Measurements from ENCODE around the gene ZNF32.

ZNF32 gene

DNA sequence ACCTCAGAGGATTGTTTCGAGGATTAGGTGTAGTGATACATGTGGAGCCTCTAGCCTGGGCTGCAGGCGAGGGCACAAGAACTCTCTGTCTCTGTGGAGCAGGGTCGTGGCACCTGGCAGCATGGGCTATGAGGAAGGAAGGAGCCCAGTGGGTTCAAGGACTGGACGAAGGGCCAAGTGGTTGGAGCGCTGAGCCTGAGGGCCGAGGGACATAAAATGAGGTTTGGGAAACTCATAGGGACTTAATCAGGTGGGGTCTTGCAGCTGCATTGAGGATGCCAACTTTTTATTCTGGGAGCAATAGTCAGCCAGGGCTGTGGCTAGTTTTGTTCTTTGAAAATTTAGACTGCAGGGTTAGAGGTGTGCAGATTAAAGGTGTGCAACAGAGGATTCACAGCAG is 33.0 kb upstream of the ZNF32 start:
- H3K36me3 ChIP-seq (ENCODE audit: control insufficient read depth in 1 of 2, insufficient read depth in 2 of 2, low read length in 2 of 2), result no peaks in the 10 kb centered on the region
- H3K27ac ChIP-seq (ENCODE audit: low read depth, low read length), result no peak overlapping the region
- no peak overlapping the region for H3K4me3 ChIP-seq (ENCODE audit: low read depth in 1 of 2, low read length in 2 of 2)
- H3K9me3 ChIP-seq (ENCODE audit: control insufficient read depth in 1 of 2, low read length in 2 of 2), result no peaks in the 10 kb centered on the region
- peaks cover 0 to 7% of the 10 kb centered on the region in 2 donors for H3K4me1 ChIP-seq (ENCODE audit: control insufficient read depth in 1 of 2, insufficient read depth in 2 of 2, low read length in 2 of 2)
- no peak overlapping the region for H3K9ac ChIP-seq (ENCODE audit: low read depth in 1 of 2, low read length in 2 of 2)
- H3K27me3 ChIP-seq (ENCODE audit: control insufficient read depth in 1 of 2, insufficient read depth in 2 of 2, low read length in 2 of 2), result peaks cover 0 to 7% of the 10 kb centered on the region in 2 donors

GRCh38 chr10:43681220-43681619 is 32.5 kb upstream of the ZNF32 start:
- no peaks in the 10 kb centered on the region for H3K36me3 ChIP-seq (ENCODE audit: control insufficient read depth in 1 of 2, insufficient read depth in 2 of 2, low read length in 2 of 2)
- H3K9ac ChIP-seq (ENCODE audit: low read depth in 1 of 2, low read length in 2 of 2), result no peak overlapping the region
- H3K4me3 ChIP-seq (ENCODE audit: low read depth in 1 of 2, low read length in 2 of 2), result no peak overlapping the region
- H3K27ac ChIP-seq (ENCODE audit: low read depth, low read length), result no peak overlapping the region
- no peaks in the 10 kb centered on the region for H3K9me3 ChIP-seq (ENCODE audit: control insufficient read depth in 1 of 2, low read length in 2 of 2)
- peaks cover 0 to 7% of the 10 kb centered on the region in 2 donors for H3K27me3 ChIP-seq (ENCODE audit: control insufficient read depth in 1 of 2, insufficient read depth in 2 of 2, low read length in 2 of 2)
- peaks cover 0 to 7% of the 10 kb centered on the region in 2 donors for H3K4me1 ChIP-seq (ENCODE audit: control insufficient read depth in 1 of 2, insufficient read depth in 2 of 2, low read length in 2 of 2)

- Histone ChIP-seq H3K27me3 (ENCODE audit: control insufficient read depth in 1 of 2, insufficient read depth in 2 of 2, low read length in 2 of 2) (peaks cover 0 to 7% of the 10 kb centered on the region in 2 donors), H3K36me3 (ENCODE audit: control insufficient read depth in 1 of 2, insufficient read depth in 2 of 2, low read length in 2 of 2) (no peaks in the 10 kb centered on the region), H3K4me1 (ENCODE audit: control insufficient read depth in 1 of 2, insufficient read depth in 2 of 2, low read length in 2 of 2) (peaks cover 0 to 7% of the 10 kb centered on the region in 2 donors), H3K27ac (ENCODE audit: low read depth, low read length) (no peak overlapping the region), H3K4me3 (ENCODE audit: low read depth in 1 of 2, low read length in 2 of 2) (no peak overlapping the region), H3K9me3 (ENCODE audit: control insufficient read depth in 1 of 2, low read length in 2 of 2) (no peaks in the 10 kb centered on the region), H3K9ac (ENCODE audit: low read depth in 1 of 2, low read length in 2 of 2) (no peak overlapping the region)
Measured at GRCh38 chr10:43680035-43680434, 31.4 kb upstream of the ZNF32 start.

- peaks cover 0 to 7% of the 10 kb centered on the region in 2 donors for H3K4me1 ChIP-seq (ENCODE audit: control insufficient read depth in 1 of 2, insufficient read depth in 2 of 2, low read length in 2 of 2)
- H3K27me3 ChIP-seq (ENCODE audit: control insufficient read depth in 1 of 2, insufficient read depth in 2 of 2, low read length in 2 of 2), result peaks cover 0 to 7% of the 10 kb centered on the region in 2 donors
- H3K9me3 ChIP-seq (ENCODE audit: control insufficient read depth in 1 of 2, low read length in 2 of 2), result no peaks in the 10 kb centered on the region
- no peak overlapping the region for H3K27ac ChIP-seq (ENCODE audit: low read depth, low read length)
- H3K4me3 ChIP-seq (ENCODE audit: low read depth in 1 of 2, low read length in 2 of 2), result no peak overlapping the region
- no peak overlapping the region for H3K9ac ChIP-seq (ENCODE audit: low read depth in 1 of 2, low read length in 2 of 2)
- no peaks in the 10 kb centered on the region for H3K36me3 ChIP-seq (ENCODE audit: control insufficient read depth in 1 of 2, insufficient read depth in 2 of 2, low read length in 2 of 2)
Measured at GRCh38 chr10:43679509-43679908, 30.8 kb upstream of the ZNF32 start.

DNA sequence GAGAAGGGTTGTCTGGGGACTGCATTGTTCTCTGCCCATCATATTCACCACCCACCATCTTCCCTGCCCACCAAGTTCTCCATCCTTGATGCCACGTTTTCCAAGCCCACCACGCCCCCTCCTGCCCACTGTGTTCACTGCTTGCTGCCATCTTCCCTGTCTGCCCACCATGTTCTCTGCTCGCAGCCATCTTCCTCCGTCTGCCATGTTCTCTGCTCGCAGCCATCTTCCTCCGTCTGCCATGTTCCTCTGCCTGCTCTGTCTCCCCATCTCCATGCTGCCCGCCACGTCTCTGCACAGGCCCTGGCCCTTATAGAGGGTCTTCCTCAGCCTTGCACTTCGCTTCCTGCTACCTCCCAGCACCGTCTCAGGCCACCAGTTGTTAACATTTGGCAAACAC is 30.0 kb upstream of the ZNF32 start:
- H3K27ac ChIP-seq (ENCODE audit: low read depth, low read length), result no peak overlapping the region
- H3K4me3 ChIP-seq (ENCODE audit: low read depth in 1 of 2, low read length in 2 of 2), result no peak overlapping the region
- H3K27me3 ChIP-seq (ENCODE audit: control insufficient read depth in 1 of 2, insufficient read depth in 2 of 2, low read length in 2 of 2), result peaks cover 0 to 7% of the 10 kb centered on the region in 2 donors
- no peaks in the 10 kb centered on the region for H3K9me3 ChIP-seq (ENCODE audit: control insufficient read depth in 1 of 2, low read length in 2 of 2)
- H3K9ac ChIP-seq (ENCODE audit: low read depth in 1 of 2, low read length in 2 of 2), result no peak overlapping the region
- H3K36me3 ChIP-seq (ENCODE audit: control insufficient read depth in 1 of 2, insufficient read depth in 2 of 2, low read length in 2 of 2), result no peaks in the 10 kb centered on the region
- H3K4me1 ChIP-seq (ENCODE audit: control insufficient read depth in 1 of 2, insufficient read depth in 2 of 2, low read length in 2 of 2), result peaks cover 0 to 7% of the 10 kb centered on the region in 2 donors

DNA sequence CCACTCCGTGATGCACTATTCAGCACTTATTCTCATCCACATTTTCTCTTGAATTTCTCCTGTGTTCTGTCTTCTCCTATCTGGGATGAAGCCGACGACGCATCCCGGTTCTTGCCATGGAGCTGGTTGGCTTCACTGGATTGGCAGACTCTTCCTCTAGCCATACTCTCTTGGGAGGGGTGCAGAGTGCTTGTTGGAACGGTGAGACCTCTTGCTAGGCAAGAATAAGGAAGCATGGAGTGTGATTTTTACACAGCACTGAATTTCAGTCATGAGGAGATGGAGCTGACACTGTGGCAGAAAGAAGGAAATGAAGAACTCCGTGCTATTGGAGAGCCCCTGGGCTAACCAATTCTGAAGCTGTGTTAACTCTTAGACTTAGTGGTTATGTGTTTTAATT is 28.2 kb upstream of the ZNF32 start:
- Histone ChIP-seq H3K4me3 (ENCODE audit: low read depth in 1 of 2, low read length in 2 of 2) (no peak overlapping the region), H3K27me3 (ENCODE audit: control insufficient read depth in 1 of 2, insufficient read depth in 2 of 2, low read length in 2 of 2) (peaks cover 0 to 4% of the 10 kb centered on the region in 2 donors), H3K4me1 (ENCODE audit: control insufficient read depth in 1 of 2, insufficient read depth in 2 of 2, low read length in 2 of 2) (peaks cover 0 to 7% of the 10 kb centered on the region in 2 donors), H3K9ac (ENCODE audit: low read depth in 1 of 2, low read length in 2 of 2) (no peak overlapping the region), H3K36me3 (ENCODE audit: control insufficient read depth in 1 of 2, insufficient read depth in 2 of 2, low read length in 2 of 2) (no peaks in the 10 kb centered on the region), H3K9me3 (ENCODE audit: control insufficient read depth in 1 of 2, low read length in 2 of 2) (no peaks in the 10 kb centered on the region), H3K27ac (ENCODE audit: low read depth, low read length) (no peak overlapping the region)

DNA sequence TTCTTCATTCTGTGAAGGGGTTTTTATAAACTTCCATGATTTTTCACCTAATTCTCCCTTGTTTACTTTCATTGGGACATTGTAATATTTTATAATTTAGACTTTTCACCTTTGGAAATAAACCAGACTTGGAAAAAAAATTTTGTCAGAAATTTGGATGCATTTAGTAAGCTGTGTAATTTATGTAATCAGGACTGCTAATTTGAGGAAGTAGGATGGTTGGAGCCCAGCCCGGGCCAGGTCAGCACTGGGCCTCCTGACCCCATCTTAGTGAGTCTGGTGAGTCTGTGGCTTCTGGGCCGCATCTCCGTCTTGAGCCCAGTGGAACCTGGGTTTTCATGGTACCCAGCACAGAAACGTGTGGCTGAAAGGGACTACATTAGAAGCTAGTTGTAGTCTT is 27.6 kb upstream of the ZNF32 start:
- no peak overlapping the region for H3K27ac ChIP-seq (ENCODE audit: low read depth, low read length)
- H3K27me3 ChIP-seq (ENCODE audit: control insufficient read depth in 1 of 2, insufficient read depth in 2 of 2, low read length in 2 of 2), result peaks cover 2 to 4% of the 10 kb centered on the region in 2 donors
- no peaks in the 10 kb centered on the region for H3K36me3 ChIP-seq (ENCODE audit: control insufficient read depth in 1 of 2, insufficient read depth in 2 of 2, low read length in 2 of 2)
- peaks cover 0 to 7% of the 10 kb centered on the region in 2 donors for H3K4me1 ChIP-seq (ENCODE audit: control insufficient read depth in 1 of 2, insufficient read depth in 2 of 2, low read length in 2 of 2)
- no peaks in the 10 kb centered on the region for H3K9me3 ChIP-seq (ENCODE audit: control insufficient read depth in 1 of 2, low read length in 2 of 2)
- H3K9ac ChIP-seq (ENCODE audit: low read depth in 1 of 2, low read length in 2 of 2), result no peak overlapping the region
- no peak overlapping the region for H3K4me3 ChIP-seq (ENCODE audit: low read depth in 1 of 2, low read length in 2 of 2)

GRCh38 chr10:43674553-43675210 is 26.0 kb upstream of the ZNF32 start:
- Histone ChIP-seq H3K27me3 (ENCODE audit: control insufficient read depth in 1 of 2, insufficient read depth in 2 of 2, low read length in 2 of 2) (peaks cover 5 to 10% of the 10 kb centered on the region in 2 donors), H3K27ac (ENCODE audit: low read depth, low read length) (no peak overlapping the region), H3K4me3 (ENCODE audit: low read depth in 1 of 2, low read length in 2 of 2) (no peak overlapping the region), H3K4me1 (ENCODE audit: control insufficient read depth in 1 of 2, insufficient read depth in 2 of 2, low read length in 2 of 2) (peaks cover 0 to 3% of the 10 kb centered on the region in 2 donors), H3K9me3 (ENCODE audit: control insufficient read depth in 1 of 2, low read length in 2 of 2) (no peaks in the 10 kb centered on the region), H3K9ac (ENCODE audit: low read depth in 1 of 2, low read length in 2 of 2) (no peak overlapping the region), H3K36me3 (ENCODE audit: control insufficient read depth in 1 of 2, insufficient read depth in 2 of 2, low read length in 2 of 2) (no peaks in the 10 kb centered on the region)

- H3K9me3 ChIP-seq (ENCODE audit: control insufficient read depth in 1 of 2, low read length in 2 of 2), result no peaks in the 10 kb centered on the region
- no peak overlapping the region for H3K4me3 ChIP-seq (ENCODE audit: low read depth in 1 of 2, low read length in 2 of 2)
- H3K27ac ChIP-seq (ENCODE audit: low read depth, low read length), result no peak overlapping the region
- no peaks in the 10 kb centered on the region for H3K36me3 ChIP-seq (ENCODE audit: control insufficient read depth in 1 of 2, insufficient read depth in 2 of 2, low read length in 2 of 2)
- no peaks in the 10 kb centered on the region for H3K4me1 ChIP-seq (ENCODE audit: control insufficient read depth in 1 of 2, insufficient read depth in 2 of 2, low read length in 2 of 2)
- H3K27me3 ChIP-seq (ENCODE audit: control insufficient read depth in 1 of 2, insufficient read depth in 2 of 2, low read length in 2 of 2), result peaks cover 6 to 10% of the 10 kb centered on the region in 2 donors
- H3K9ac ChIP-seq (ENCODE audit: low read depth in 1 of 2, low read length in 2 of 2), result no peak overlapping the region
Measured at GRCh38 chr10:43673471-43673870, 24.8 kb upstream of the ZNF32 start.

GRCh38 chr10:43671659-43672531 is 23.2 kb upstream of the ZNF32 start:
- no peak overlapping the region for H3K27ac ChIP-seq (ENCODE audit: low read depth, low read length)
- H3K4me3 ChIP-seq (ENCODE audit: low read depth in 1 of 2, low read length in 2 of 2), result no peak overlapping the region
- no peaks in the 10 kb centered on the region for H3K36me3 ChIP-seq (ENCODE audit: control insufficient read depth in 1 of 2, insufficient read depth in 2 of 2, low read length in 2 of 2)
- H3K9me3 ChIP-seq (ENCODE audit: control insufficient read depth in 1 of 2, low read length in 2 of 2), result no peaks in the 10 kb centered on the region
- H3K27me3 ChIP-seq (ENCODE audit: control insufficient read depth in 1 of 2, insufficient read depth in 2 of 2, low read length in 2 of 2), result peaks cover 9 to 23% of the 10 kb centered on the region in 2 donors
- no peaks in the 10 kb centered on the region for H3K4me1 ChIP-seq (ENCODE audit: control insufficient read depth in 1 of 2, insufficient read depth in 2 of 2, low read length in 2 of 2)
- no peak overlapping the region for H3K9ac ChIP-seq (ENCODE audit: low read depth in 1 of 2, low read length in 2 of 2)

All from duodenal mucosa (tissue), 2 donors.